Hindlimb muscle (tissue), 1 donor: ENCODE measurements around the gene NMT1. TPM values are rescaled to one million over a fixed set of nuclear protein-coding genes. Genes with fewer than 3 reads are reported as not detected.

Experiments used
- DNase-seq: peaks from one replicate; pipeline ENCODE4 v3.0.0-alpha.2; 2013
- polyA plus RNA-seq: library from polyadenylated mRNA; unstranded; fragments of 120-200 nt; gene quantifications from one replicate; pipeline ENCODE4 v1.2.1, GENCODE V29; 2013; ENCODE audit not compliant: insufficient read length

Gene NMT1
- 39.0 TPM for polyA plus RNA-seq

- peak; percentile 98 for DNase-seq
Measured at GRCh38 chr17:45060797-45061605, at the start of gene NMT1. TSS of gene NMT1 (plus strand) at chr17:45061317. CDS start at chr17:45061330, 13 bp downstream.

GRCh38 chr17:45011767-45012166, 49.4 kb upstream of the NMT1 start:
- DNase-seq: no peak

DNA sequence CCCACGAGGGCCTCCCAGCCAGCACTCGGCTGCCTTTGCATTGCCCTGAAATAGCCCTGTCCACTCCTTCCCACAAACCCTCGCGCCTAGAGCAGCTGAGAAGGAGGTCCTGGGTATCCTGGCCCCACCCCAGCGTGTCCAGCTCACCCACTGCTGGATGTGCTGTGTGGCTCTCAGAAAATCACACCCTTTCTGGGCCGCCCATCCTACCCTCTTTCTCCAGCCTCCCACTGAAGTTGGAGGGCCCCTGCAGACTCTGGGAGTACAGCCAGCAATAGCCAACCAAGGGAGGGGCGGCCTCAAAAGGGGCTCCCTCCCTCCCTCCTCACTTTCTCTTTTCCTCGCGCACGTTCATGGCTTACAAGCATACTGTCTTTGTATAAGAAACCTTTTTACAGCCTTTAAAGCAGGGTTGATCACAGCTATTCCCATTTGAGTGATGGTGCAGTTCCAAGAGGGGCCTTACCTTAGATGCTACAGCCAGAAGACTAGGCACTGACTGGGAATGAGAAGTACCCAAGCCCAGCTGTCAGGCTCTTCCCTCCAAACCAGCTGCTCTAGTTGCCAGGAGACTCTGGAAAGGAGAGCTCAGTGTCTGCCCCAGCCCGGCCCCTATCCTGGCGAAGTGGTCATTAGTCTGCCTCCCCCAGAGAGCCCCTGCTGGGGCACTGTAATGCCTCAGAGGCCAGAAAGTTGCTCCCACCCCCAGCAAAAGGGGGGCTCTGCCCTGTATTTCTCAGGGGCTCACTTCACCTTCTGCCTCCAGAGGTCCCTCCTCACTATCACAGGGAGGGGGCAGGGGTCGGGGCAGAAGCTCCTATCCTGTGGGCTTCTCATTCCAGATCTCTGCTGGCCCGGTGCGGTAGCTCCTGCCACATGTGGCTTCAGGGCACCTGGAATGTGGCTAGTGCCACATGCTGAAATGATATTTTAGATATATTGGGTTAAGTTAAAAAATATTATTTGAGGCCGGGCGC, 47.8 kb upstream of the NMT1 start:
- peak; percentile 46 for DNase-seq

GRCh38 chr17:45016237-45016636, 44.9 kb upstream of the NMT1 start:
- no peak for DNase-seq

DNA sequence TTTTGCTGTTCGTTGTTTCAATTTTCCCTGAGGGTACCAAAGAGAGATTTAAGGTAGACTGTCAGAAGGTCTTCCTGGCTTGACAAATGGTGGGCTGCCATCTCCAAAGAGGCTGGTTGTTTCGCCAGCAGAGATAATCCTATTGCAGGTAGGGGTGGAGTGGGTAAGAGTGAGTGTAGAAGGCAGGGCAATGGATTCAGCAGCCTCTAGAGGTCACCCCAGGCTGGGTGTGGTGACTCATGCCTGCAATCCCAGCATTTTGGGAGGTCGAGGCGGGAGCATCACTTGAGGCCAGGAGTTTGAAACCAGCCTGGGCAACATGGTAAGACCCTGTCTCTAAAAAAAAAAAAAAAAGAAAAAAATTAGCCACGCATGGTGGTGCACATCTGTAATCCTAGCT, 44.3 kb upstream of the NMT1 start:
- DNase-seq: no peak

GRCh38 chr17:45018514-45018847, 42.6 kb upstream of the NMT1 start:
- no peak for DNase-seq

DNA sequence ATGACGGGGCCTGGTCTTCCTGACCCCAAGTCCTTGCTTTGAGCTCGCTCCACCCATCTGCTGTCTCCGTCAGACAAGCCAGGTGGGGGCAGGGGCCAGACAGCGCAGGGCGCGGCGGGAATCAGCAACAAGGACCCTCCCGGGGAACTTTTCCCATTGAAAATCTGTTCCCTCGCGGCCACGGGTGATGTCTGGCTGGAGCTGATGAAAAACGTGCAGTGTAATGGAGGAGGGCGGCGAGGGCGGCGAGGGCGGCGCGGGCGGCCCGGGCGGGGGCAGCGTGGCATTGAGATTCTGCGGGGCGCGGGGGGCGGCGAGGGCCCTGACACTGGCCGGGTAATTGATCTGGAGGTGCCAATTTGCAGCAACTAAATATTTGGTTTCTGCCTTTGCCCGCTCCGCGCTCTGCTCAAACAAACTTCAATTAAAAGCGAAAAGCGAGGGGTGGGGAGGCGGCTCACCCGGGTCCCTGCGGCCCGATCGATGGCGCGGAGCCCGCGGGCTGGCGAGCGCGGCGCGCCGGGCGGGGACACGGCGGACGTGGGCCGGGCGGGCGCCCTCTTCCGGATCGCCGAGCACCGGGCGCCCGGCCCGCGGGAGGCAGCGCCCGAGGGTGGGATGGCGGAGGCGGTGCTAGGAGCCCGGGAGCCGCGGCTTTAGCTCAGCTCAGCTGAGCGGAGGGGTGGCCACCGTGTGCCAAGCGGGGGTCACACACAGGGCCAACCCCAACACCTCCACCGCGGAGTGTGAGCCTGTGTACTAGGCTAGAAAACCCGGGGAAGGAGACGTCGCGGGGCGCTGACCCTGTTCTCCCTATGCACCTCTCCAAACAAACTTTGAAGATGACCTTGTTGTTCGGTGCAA, 42.0 kb upstream of the NMT1 start:
- DNase-seq: peak; percentile 70

DNA sequence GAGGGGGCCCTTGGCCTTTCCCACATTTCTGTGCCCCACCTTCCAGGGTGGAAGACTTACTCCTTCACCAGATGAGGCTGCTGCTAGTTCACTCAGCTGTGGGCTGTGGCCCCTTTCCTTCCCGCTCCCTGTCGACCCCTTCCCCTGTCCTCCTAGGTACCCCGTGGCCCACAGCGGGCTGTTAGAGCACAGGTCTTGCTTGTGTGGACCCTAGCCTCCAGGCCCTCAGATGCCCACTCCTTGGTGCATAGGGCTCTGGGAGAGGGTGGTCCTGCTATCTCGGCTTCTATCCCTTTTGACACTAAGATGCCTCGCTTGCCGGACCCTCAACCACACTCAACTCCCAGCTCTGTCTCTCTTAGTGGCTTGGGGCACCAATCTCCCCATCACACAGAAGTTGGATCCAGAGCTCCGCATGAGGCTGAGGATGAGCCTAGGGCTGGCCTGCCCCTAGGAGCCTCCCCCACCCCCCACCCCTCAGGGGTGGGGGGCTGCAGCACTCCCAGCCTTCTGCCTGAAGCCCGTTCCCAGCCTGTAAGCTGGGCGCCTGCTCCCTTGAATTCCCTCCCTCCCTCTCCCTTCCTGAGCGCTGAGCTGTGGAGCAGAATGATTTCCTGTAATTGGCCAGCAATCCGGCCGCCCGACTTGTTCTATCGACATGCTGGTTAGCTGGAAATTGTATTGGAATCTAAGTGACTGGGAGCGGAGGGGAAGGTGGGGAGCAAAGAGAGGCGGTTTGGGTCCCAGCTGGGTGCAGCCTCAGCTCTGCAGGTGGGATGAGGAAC, 40.6 kb upstream of the NMT1 start:
- DNase-seq: no peak

GRCh38 chr17:45021607-45022287, 39.4 kb upstream of the NMT1 start:
- peak; percentile 76 for DNase-seq

- DNase-seq: no peak
Measured at GRCh38 chr17:45022288-45022648, 38.8 kb upstream of the NMT1 start.

- no peak for DNase-seq
Measured at GRCh38 chr17:45022655-45023339, 38.3 kb upstream of the NMT1 start.

DNA sequence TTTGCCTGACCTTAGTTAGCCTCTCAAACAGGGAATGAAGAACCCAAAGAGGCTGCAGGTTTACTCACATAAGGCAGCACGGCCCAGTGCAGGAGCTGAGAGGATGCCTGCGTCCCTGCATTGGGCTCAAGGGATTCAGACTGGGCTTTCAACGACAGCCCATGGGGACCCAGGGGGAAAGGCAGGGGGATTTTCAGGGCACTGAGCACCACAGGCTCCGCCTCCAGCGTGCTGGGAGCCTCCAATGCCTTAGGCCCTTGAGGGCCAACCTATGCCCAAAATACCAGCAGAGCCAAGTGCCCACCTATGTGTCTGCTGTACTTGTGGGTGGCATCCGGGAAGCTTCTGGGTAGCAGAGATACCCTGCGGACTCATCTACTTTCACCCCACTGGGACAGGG, 32.0 kb upstream of the NMT1 start:
- DNase-seq: no peak

- DNase-seq: no peak
Measured at GRCh38 chr17:45029758-45030423, 31.2 kb upstream of the NMT1 start.

DNA sequence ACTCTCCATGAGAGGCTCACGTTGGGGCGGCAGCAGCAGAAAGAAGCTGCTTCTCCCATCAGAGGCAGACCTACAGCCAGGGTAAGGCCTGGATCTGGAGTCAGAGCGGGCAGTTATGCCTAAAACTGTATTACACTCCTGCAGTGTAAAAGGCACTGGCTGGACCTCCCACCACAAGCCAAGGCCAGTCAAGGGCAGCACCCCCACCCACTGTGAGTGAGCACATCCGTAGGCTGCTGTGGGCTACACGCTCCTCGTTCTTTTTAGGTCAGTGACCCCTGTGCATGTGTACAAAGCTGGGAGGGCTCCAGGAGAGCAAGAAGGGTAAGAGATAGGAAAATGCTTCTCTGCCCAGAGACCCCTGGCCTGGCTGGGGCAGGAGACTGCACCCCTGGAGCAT, 30.4 kb upstream of the NMT1 start:
- DNase-seq: no peak

DNA sequence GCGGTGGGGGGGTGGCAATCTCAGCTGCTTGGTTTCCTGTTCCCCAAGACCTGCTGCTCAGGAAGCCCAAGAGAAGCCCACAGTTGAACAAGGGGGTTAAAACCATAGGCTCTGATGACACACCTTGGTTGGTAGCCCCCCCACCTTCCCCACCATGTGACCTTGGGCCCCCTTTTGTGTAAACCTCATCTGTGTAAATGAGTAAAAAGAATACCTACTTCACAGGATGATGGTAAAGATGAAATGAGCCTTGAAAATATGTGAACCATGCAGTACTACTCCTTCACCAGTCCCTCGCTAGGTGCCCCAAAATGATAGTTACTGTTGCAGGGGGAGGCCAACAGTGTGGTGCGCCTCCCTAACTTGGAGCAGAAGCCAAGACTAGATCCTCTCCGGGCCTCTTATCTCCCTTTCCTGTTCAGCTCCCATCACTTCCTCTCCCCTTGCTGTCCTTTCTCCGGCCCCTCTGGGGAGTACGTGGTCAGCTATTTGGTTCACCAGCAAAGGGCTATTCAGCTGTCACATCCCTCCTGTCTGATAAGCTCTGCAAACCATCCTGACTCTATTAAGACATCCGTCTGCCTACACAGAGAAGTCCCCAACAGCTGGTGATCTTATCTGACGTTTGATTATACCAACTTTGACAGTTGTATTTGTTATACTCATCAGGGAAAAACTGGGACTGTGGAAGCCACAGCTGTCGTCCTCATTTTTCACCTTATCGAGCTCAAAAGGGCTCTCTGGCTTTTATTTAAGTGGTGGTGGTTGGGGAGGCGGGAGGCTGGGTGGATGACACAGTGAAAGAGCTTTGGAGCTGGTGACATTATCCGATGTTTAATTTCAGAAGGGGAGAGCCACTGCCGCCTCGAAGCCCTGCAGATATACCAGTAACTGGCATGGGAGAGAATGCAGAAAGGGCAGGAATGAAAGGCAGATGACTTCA, 29.6 kb upstream of the NMT1 start:
- DNase-seq: no peak

DNA sequence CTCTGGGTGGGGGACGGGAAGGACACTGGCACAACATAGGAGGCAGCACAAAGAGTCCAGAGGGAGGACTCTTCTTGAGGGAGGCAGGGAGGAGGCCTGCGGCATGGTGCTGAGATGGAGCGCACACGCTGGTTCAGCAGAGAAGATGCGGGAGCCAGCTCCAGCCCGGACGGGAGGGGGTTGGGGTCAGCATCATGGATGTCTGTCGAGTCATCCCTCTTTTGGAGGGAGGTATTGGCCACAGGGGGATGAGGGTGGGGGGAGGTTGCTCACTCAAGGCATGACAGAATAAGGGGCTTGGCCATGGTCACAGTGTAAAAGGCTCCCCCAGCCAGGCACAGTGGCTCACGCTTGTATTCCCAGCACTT, 29.0 kb upstream of the NMT1 start:
- no peak for DNase-seq

DNA sequence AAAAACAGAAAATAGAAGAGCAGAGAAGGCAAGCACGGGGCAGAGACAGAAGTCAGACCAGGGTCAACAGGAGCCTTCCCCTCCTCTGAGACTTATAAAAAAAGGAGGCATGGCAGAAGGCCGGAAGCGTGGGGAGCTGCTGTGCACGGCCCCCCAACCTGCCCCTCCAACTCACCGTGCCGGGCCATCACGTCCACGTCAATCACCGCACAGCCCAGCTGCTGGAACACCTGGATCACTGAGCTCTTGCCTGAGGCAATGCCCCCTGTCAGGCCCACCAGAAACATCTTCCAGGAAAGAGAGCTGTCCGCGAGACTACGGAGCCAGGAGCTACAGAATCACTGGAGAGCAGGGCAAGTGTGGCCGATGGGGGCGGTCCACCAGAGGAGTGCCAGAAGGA, 26.5 kb upstream of the NMT1 start:
- DNase-seq: no peak

GRCh38 chr17:45035848-45036247, 25.3 kb upstream of the NMT1 start:
- no peak for DNase-seq

DNA sequence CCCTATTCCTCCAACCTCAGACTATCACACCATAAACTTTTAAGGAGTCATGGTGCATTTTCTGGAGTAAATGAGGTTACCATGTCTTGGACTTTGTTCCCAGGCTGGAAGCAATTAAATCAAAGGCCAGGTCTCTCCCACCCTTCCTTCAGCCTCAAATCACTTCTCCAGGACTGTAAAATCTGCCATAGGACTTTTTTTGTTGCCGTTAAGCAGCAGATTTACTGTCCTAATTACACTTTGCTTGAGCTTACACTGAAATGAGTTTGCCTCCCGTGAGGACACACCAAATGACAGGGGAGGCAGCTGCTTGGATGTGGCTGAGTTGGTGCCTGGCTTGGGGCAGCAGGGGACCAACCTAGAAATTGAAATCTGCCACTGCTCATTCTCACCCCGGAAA, 24.4 kb upstream of the NMT1 start:
- peak; percentile 55 for DNase-seq
